ENCODE data around the gene NRXN3.

NRXN3 gene

GRCh38 chr14:78131201-78131600 is 39.0 kb upstream of the NRXN3 start:
- CTCF ChIA-PET: no interaction called here
- POLR2A ChIA-PET: no interaction called here

GRCh38 chr14:78131616-78132015 is 38.6 kb upstream of the NRXN3 start:
- TF ChIP-seq, protein P1, sequence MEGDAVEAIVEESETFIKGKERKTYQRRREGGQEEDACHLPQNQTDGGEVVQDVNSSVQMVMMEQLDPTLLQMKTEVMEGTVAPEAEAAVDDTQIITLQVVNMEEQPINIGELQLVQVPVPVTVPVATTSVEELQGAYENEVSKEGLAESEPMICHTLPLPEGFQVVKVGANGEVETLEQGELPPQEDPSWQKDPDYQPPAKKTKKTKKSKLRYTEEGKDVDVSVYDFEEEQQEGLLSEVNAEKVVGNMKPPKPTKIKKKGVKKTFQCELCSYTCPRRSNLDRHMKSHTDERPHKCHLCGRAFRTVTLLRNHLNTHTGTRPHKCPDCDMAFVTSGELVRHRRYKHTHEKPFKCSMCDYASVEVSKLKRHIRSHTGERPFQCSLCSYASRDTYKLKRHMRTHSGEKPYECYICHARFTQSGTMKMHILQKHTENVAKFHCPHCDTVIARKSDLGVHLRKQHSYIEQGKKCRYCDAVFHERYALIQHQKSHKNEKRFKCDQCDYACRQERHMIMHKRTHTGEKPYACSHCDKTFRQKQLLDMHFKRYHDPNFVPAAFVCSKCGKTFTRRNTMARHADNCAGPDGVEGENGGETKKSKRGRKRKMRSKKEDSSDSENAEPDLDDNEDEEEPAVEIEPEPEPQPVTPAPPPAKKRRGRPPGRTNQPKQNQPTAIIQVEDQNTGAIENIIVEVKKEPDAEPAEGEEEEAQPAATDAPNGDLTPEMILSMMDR (IDR thresholded peaks at IDR 0.05; ENCODE audit: control extremely low read depth, extremely low read depth, low read depth, missing control alignments): no peak
- no peak for DNase-seq (ENCODE audit: extremely low spot score)
- ChIA-PET CTCF (no interaction called here), POLR2A (no interaction called here)

More at GRCh38 chr14:78131201-78131600, 39.0 kb upstream of the NRXN3 start:
- TF ChIP-seq, protein P1 (IDR thresholded peaks at IDR 0.05; ENCODE audit: control extremely low read depth, extremely low read depth, low read depth, missing control alignments): no peak
- no peak for DNase-seq (ENCODE audit: extremely low spot score)

DNA sequence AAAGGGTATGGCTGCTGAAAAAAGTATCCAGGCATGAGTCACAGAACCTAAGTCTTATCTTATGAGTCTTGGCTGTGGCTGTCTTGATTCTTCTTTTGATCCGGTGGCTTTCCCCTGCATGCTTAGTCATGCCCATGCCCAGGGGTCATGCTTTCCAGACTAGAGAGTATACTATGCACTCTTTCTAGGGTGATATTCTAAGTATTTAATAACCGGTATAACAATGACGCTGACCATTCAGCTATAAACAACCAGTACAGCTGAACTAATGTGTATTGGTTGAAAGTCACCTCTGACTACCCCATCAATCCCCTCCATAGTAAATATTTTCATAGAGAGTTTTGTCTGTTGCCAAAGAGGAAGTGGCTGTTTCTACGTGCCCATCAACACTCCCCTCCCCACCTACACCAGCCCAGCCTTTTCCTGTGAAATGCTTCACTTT is 34.7 kb upstream of the NRXN3 start:
- CTCF ChIA-PET: no interaction called here
- TF ChIP-seq, protein P1 (IDR thresholded peaks at IDR 0.05; ENCODE audit: control extremely low read depth, extremely low read depth, low read depth, missing control alignments): no peak
- no peak for DNase-seq (ENCODE audit: extremely low spot score)
- POLR2A ChIA-PET: no interaction called here

GRCh38 chr14:78136695-78137094 is 33.5 kb upstream of the NRXN3 start:
- POLR2A ChIA-PET: no interaction called here
- TF ChIP-seq, protein P1 (IDR thresholded peaks at IDR 0.05; ENCODE audit: control extremely low read depth, extremely low read depth, low read depth, missing control alignments): no peak
- CTCF ChIA-PET: no interaction called here
- DNase-seq (ENCODE audit: extremely low spot score): no peak

DNA sequence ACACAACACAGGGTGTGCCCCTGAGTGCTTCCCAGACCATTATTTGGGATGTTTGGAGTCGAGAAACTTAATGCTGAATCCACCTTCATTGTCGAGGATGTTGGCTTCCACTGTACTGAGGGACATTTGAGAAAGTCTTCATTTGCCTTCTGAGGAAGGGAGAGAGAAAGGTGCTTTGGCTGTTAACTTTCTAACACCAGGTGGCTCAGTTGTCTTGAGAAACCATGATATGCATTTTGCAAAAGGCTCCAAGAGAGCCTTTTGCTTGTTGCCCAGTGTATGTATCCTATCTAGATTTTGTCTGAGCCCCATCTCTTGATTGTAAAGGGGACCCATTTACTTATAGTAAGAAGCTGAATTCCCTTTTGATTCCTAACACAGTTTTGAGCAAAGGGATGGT is 28.6 kb upstream of the NRXN3 start:
- ChIA-PET POLR2A (no interaction called here), CTCF (interaction anchor here (1.2 to 1.4 kb wide), 2 partner anchors 17 to 425 kb away, joined by 4 to 5 read pairs; no protein-coding TSS in a partner anchor)
- DNase-seq (ENCODE audit: extremely low spot score): no peak
- TF ChIP-seq, protein P1 (IDR thresholded peaks at IDR 0.05; ENCODE audit: control extremely low read depth, extremely low read depth, low read depth, missing control alignments): no peak

DNA sequence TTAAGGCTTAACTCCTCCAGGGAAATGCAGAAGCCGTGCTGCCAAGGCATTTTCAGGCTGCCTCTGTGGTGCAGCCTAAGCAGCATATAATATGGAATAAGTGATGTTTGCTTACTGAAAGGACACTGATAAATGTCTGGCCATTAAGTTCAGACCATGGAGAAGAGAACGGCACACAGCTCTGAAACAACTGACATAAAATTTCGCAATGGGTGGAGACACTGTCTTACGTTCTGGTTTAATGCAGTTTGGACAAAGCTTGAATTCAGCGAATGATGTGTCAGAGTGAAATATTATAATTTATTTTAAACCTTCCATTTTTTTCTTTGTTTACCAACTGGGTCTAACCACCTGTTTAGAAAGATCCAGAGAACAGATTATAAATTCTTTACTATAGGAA is 27.2 kb upstream of the NRXN3 start:
- no peak for DNase-seq (ENCODE audit: extremely low spot score)
- TF ChIP-seq, protein P1 (IDR thresholded peaks at IDR 0.05; ENCODE audit: control extremely low read depth, extremely low read depth, low read depth, missing control alignments): no peak
- ChIA-PET POLR2A (no interaction called here), CTCF (no interaction called here)
